ENCODE results near the gene OSBP.
"Not testable (repeated sequence)": the region's sequence is repeated elsewhere in the genome, so short reads cannot be mapped to it uniquely, and the experiment has no call there.

Gene OSBP

DNA sequence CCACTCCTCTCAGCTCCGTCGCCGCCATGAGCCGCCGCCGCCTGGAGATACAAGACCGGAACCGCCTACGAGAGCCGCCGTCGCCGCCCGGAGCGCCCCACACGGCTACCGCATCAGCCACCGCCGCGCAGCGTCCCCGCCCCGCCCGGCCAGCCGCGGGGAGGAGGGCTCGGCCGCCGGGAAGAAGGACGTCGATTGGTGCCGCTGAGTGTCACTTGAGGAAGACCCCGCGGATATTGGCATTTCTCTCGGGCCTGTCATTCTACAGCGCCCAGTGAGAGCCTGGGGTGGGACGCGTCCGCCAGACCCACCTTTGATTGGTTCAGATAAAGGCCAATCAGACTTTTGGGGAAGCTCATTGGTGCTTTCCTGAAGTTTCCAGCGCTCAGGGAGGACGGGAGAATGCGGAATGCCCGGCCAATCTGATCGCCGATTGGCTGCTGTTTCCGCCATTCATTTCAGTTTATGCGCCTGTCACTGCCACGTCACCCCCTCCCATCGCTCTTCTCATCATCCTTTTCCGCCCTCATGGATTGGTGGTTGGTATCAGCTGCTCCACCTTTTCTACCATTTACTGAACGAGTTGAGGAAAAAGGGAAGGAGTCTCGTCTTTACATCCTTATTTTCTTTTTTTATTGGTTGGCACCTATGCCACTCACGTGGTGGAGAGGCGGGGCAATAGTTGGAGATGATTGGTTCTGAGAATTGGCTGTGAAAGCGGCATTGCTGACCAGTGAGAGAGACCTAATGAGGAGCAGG is at the start of gene OSBP:
Gene OSBP, minus strand, starts transcription at position 138 of the 759 bp plus-strand sequence. Its CDS starts 110 bp downstream, at position 28.
- peak; percentile 99 for FAIRE-seq

GRCh38 chr11:59660621-59661020 is 45.0 kb upstream of the OSBP start:
- no peak for FAIRE-seq

GRCh38 chr11:59659981-59660380 is 44.4 kb upstream of the OSBP start:
- FAIRE-seq = no peak

DNA sequence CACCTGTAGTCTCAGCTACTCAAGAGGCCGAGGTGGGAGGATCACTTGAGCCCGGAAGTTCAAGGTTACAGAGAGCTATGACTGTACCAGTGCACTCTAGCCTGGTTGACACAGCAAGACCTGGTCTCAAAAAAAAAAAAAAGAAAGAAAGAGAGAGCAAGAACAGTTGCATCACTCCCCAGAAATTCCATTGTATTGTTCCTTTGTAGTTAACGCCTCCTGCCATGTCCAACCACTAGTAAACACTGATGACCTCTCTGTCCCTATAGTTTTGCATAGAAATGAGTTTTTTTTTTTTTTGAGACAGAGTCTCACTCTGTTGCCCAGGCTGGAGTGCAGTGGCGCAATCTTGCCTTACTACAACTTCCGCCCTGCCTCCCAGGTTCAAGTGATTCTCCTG is 42.5 kb upstream of the OSBP start:
- no peak for FAIRE-seq

- FAIRE-seq = no peak
Observed at GRCh38 chr11:59654893-59655292, 39.3 kb upstream of the OSBP start.

DNA sequence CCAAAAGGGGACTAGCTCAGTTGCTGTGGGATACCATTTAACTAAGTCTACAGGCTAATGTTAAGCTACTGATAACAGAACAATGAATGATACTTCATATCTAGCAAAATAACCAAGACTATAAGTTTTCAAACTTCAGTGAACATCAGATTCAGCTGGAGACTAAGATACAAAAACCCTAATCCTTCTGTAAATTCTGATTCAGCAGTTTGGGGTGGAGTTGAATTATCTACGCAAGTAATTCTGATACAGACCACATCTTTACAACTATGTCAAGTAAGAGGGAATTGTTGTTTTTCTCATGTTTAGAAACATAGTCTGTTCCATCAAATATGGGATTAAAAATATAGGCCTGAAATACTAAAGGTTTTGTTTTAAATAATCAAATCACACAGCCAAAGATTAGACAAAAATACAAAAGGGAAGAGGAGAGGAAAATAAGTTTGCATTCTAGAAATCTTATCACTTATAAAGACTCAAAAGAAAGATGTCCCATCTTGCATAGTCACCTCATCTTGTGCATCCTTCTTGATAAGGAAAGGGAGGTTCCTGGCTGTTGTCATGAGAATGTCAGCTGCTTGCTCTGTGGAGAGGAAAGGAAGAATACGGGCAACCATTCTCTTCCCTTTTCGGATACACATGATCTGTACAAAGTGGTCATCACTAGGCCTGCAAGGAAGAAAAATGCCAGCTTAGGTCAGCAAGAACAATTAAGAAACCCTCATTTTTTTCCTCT is 31.8 kb upstream of the OSBP start:
- FAIRE-seq = no peak

DNA sequence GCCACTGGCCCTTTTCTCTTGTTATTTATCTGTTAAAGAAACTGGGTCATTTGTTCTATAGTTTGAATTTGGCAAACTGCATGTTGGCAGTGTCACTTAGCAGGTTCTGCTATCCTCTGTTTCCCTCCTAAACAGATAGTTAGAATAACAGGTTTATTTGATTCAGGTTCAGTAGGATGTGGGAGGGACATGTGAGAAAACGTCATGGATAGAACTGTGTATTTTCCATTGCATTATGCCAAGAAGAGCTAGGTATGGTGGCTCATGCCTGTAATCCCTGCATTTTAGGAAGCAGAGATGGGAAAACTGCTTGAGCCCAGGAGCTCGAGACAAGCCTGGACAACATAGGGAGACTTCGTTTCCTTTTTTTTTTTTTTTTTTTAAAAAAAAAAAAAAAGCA is 29.0 kb upstream of the OSBP start:
- FAIRE-seq = no peak

GRCh38 chr11:59643390-59643789 is 27.8 kb upstream of the OSBP start:
- no peak for FAIRE-seq

DNA sequence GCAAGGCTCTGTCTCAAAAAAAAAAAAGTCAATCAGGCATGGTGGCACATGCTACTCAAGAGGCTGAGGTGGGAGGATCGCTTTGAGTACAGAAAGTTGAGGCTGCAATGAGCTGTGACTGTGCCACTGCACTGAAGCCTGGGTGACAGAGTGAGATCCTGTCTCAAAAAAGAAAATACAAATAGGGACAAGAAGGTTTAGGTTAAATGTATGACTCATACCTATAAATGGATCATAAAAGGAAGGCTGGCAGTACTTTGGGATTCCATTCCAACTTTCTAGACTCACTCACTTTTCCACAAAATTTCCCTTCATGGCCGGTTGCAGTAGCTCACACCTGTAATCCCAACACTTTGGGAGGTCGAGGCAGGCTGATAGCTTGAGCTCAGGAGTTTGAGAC is 25.6 kb upstream of the OSBP start:
- FAIRE-seq = no peak

DNA sequence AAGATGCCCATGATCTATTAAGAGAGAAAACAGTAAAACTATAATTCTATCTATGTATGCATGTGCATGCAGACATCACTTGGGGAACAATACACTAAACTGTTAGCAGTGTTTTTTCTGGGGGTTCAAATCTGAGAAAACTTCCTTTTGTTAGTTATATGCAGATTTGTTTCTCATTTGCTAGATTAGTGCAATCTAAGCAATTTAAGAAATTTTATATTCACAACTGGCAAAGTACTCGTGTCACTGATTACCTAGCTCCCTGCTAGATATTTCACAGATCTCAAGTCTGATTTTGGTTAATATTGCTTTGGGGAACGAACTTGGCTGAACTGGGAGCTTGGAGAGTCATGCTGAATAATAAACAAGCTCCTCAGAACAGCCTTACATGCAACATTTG is 14.9 kb upstream of the OSBP start:
- FAIRE-seq = no peak

DNA sequence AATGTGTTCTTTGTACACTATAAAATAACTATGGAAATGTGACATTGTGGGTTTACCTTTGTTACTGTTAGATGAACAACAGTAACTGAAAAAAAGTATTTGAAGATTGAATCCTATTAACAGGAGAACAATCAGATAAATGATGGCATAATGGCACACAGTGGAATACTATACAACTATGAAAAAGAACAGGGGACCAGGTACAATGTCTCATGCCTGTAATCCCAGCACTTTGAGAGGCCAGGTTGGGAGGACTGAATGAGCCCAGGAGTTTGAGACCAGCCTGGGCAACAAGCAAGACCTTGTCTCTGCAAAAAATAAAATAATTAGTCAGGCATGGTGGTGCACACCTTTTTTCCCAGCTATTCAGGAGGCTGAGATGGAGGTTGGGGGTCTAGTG is 14.4 kb upstream of the OSBP start:
- no peak for FAIRE-seq

GRCh38 chr11:59626969-59627368 is 11.4 kb upstream of the OSBP start:
- FAIRE-seq = not testable (repeated sequence)

DNA sequence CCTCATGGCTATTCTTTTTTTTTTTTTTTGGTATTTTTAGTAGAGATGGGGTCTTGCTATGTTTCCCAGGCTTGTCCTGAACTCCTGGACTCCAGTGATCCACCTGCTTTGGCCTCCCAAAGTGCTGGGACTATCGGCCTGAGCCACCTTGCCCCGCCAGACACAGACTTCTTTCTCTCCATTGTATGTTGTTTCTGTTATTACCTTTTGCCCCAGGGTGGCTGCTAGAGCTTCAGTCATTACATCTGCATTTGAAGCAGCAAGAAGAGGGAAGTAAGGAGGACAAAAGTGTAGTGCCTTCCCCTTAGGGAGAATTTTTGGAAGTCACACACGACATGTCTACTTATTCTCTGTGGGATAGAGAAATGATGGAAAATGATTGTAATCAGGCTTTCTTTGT is 10.1 kb upstream of the OSBP start:
- FAIRE-seq = no peak

GRCh38 chr11:59617876-59618275 is 2.3 kb upstream of the OSBP start:
- FAIRE-seq = no peak

- FAIRE-seq = no peak
Observed at GRCh38 chr11:59616396-59616982, 915 bp upstream of the OSBP start.

DNA sequence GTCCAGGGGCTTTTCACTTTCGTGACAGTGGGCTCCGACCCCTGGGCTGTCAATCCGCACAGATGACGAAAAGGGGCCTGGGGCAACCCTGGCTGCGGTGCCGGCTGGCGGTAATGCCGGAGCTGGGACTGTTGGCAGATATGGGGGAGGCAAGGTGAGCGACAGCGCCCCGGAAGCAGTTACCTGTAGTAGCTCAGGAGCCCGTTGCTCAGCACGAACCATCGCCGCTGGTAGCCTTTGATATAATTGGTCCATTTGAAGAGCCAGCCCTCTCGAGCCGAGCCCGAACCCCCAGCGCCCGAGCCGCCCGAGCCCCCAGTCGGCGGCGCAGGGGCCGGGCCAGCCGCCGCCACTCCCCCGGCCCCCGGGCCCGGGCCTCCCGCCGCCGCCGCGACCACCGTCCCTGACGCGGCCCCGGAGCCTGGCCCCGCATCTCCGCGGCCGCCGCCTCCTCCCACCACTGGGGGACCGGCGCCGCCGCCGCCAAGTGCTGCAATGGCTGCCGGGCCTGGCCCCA is 396 bp downstream of the OSBP start:
- no peak for FAIRE-seq

- FAIRE-seq = no peak
Observed at GRCh38 chr11:59614277-59615119, 1.1 kb downstream of the OSBP start.

DNA sequence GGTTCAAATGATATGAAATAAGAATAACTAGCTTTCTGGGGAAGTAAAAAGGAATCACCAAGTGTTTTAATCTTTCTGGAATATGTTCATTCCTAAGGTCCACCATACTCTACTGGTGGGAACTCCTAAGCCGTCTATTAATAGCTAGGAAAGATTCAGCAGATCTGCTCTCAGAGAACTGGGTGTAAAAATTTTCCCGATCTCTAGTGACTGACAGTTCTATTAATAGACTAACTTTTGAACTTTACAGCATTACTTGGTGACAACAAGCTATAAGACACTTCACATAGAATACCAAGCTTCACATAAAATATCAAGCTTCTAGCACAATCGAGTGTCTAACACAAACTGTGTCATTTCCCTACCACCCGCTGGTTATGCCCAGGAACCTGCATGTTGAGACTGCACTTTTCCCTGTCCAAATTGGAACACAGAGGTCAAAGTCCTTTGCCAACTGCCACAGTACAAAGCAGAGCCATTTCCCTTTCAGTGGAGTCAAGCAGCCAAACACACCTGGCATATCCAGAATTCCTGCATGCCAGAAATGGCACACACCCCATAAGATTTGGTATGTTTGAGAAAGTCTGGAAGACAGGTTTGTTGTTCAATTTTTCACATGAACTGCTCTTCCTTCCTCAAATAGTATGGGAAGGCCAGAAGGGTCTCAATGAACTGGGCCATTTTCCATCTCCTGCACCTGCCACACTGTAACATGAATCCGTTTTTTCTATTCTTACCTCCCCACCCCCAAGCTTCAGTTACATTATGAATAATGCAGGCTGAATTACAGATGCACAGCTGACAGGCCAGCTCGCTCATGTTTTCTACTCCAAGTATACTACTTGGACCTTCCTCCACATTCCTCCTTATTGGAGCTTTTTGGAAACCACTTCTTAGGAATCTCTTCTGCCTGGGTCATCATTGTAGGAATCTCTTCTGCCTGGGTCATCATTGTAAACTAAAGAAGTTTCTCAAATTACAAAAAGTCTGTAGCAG is 3.7 kb downstream of the OSBP start:
- FAIRE-seq = no peak

DNA sequence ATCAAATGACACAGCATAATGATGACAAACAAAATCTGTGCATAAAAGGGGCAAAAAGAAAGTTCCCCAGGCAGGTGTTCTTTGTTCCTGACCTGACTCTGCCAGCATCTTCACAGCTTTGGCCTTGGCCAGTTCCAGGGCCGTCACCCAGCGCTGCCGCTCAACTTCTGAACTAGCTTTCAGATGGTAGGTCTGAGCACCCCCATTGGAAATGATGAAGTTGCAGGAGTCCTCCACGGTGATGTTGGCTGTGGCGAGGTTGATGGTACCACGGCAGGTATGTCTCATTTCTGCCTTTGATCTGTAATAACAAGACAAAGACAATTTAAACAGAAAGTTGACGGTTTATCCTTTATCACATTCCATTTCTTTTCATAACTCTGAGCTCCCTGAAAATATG is 5.3 kb downstream of the OSBP start:
- no peak for FAIRE-seq

GRCh38 chr11:59607703-59608454 is 7.7 kb downstream of the OSBP start:
- no peak for FAIRE-seq

GRCh38 chr11:59602432-59602831 is 13.1 kb downstream of the OSBP start:
- FAIRE-seq = no peak
